CD4-positive, alpha-beta T cell treated with Interleukin-2 at 100 ng/mL for 4 hours (primary cell): ENCODE data around the gene BTBD8.
"Not testable (repeated sequence)": the region's sequence is repeated elsewhere in the genome, so short reads cannot be mapped to it uniquely, and the experiment has no call there.

Experiments used
- DNase-seq: peaks from one replicate; pipeline ENCODE4 v3.0.0-alpha.2; 2020; ENCODE audit warnings: low spot score

BTBD8 gene

GRCh38 chr1:92080128-92080985 is at the start of gene BTBD8:
TSS of gene BTBD8 (plus strand) at chr1:92080345. CDS start at chr1:92080572, 227 bp downstream.
- peak; percentile 84 for DNase-seq

DNA sequence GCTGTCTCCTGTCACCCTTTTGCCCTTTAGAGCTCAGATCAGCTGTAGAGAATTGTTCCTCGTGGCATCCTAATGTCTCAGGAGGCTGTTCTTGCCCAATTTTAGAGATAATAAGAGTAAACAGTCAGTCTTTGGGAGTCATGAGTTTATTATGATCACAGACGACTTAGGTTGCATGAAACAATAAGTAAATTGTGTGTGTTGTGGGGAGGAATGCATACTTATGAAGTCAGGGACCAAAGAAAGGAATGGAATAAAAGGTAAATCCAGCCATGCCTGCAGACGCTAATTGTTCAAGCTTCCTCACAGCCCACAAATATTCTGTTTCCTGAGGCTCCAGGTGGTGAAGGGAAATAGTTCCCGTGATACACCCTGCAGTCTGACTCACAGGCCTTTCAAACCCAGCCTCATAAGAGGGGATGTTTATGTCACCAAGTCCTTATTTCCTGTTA is 49.5 kb upstream of the BTBD8 start:
- no peak for DNase-seq

GRCh38 chr1:92031281-92032110 is 48.6 kb upstream of the BTBD8 start:
- no peak for DNase-seq

GRCh38 chr1:92037400-92037799 is 42.7 kb upstream of the BTBD8 start:
- DNase-seq, result no peak

- DNase-seq, result no peak
These were observed 41.3 kb upstream of the BTBD8 start for GRCh38 chr1:92038695-92039346.

GRCh38 chr1:92040971-92041370 is 39.2 kb upstream of the BTBD8 start:
- no peak for DNase-seq

DNA sequence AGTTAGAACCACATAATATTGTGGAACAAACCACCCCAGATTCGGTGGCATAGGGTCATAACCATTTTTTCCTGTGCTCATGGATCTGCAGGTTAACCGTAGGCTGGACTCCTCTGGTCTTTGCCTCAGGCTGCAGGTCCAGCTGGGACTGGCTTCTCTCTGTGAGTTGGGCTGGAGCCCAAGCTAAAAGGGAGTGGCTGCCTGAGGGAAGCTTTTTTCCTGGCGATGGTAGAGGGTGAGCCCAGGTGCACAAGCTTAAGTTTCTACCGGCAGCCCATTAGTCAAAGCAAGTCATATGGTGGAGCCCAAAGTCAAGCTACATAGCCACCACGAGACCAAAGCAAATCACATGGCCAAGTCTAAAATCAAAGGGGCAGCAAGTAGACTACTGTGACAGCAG is 36.5 kb upstream of the BTBD8 start:
- DNase-seq, result no peak

DNA sequence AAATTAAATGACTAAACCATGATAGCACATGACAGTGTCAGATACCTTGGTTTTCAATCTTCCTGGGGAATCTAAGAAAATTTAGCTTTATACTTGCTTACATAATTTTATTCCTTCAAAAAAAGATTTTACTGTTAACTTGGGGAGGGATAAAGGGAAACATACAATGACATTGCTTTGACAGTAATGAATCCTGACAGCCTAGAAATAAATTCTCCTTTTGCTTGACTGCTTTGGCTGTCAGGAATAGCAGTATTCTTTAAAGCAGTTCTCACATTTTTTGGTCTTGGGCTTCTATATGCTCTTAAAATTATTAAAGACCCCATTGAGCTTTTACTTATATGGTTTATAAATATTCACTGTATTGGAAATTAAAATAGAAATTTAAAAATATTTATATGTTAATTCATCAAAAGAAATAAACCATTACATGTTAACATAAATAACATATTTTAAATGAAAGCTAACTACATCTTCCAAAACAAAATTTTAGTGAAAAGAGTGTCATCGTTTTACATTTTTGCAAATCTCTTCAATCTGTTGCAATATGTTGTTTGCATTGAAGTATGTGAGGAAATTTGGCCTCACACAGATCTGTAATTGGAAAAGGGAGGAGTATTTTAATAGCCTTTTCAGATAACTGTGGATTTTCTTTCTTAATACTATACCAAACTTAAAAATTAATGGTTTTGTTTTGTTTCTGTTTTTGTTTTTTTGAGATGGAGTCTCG is 34.2 kb upstream of the BTBD8 start:
- DNase-seq, result no peak

- DNase-seq, result no peak
These were observed 28.2 kb upstream of the BTBD8 start for GRCh38 chr1:92051948-92052347.

GRCh38 chr1:92065042-92065441 is 15.1 kb upstream of the BTBD8 start:
- no peak for DNase-seq

GRCh38 chr1:92066321-92066720 is 13.8 kb upstream of the BTBD8 start:
- DNase-seq, result no peak

GRCh38 chr1:92070892-92071291 is 9.3 kb upstream of the BTBD8 start:
- DNase-seq, result no peak

DNA sequence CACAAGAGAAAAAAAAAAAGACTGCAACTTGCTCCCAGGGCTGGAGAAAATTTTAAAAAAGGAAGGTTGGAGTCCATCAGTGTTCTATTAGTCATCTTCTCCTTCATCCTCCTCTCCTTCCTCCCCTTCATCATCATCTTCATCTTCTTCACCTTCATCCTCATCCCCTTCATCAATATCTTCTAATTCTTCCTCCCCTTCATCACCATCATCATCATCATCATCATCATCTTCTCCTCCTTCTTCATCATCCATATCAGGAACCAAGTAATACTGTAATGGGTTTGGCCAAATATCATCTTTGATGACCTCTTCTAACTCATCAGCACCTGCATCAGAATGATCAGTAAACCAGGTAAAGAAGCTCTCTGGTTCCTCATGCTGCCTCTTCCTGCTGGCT is 5.7 kb upstream of the BTBD8 start:
- DNase-seq, result not testable (repeated sequence)

GRCh38 chr1:92075311-92075710 is 4.8 kb upstream of the BTBD8 start, which contains the start of gene SETSIP:
TSS of gene SETSIP (minus strand) at chr1:92075411. CDS start at chr1:92075411, 0 bp downstream.
- DNase-seq, result no peak

DNA sequence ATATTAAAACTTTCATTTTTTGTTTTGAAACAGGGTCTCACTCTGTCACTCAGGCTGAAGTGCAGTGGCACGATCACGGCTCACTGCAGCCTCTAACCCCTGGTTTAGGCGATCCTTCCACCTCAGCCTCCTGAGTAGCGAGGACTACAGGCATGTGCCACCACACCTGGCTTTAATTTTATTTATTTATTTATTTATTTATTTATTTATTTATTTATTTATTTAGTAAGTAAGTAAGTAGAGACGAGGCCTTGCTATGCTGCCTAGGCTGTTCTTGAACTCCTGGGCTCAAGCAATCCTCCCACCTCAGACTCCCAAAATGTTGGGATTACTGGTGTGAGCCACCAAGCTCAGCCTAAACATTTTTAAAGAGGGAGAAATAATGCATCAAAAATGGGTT is 3.8 kb upstream of the BTBD8 start:
- no peak for DNase-seq

DNA sequence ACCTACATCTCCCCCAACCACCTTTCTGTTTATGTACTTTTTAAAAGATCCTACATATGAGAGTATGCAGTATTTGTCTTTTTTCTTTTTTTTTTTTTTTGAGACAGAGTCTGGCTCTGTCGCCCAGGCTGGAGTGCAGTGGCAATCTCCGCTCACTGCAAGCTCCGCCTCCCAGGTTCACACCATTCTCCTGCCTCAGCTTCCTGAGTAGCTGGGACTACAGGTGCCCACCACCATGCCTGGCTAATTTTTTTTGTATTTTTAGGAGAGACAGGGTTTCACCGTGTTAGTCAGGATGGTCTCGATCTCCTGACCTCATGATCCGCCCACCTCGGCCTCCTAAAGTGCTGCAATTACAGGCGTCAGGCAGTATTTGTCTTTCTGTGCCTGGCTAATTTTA is 2.1 kb upstream of the BTBD8 start:
- DNase-seq, result not testable (repeated sequence)

GRCh38 chr1:92079441-92079840 is 704 bp upstream of the BTBD8 start:
- DNase-seq, result no peak

- no peak for DNase-seq
These were observed 886 bp downstream of the BTBD8 start for GRCh38 chr1:92081031-92081430.

DNA sequence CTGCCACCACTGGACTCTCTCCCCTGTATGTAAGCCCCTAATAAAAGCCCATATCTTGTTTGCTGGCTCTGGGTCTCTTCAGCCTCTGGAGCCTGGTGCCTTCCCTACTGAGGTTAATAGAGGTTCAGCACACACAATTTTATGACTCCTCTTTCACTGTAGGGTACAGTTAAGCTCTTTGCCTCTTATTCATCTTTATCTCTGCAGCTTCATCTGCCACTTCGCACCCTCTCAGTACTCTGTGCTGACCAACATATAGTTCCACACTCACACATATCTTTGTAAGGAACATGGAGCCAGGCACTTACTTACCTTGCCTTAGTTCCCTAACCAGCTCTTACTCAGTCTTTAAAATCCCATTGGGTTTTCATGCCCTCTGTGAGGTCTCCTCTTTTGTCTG is 4.5 kb downstream of the BTBD8 start:
- DNase-seq, result no peak

- no peak for DNase-seq
These were observed 5.6 kb downstream of the BTBD8 start for GRCh38 chr1:92085727-92086126.

DNA sequence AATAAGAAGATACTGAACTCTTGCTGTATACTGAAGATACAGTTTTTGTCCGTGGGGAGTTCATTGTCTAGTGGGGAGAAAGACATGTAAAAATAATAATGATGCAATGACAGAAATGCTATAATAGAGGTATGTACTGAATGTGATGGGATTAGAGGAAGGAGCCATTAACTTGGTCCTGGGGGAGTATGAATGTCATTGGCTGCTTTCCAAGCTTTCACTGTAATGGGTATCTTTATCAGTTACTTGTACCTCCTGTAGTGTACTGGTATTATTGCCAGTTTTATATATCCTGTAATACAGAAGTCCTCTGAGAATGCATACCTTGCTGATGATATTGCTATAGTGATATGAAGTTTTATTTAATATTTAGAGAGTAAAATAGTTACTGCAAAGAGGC is 7.4 kb downstream of the BTBD8 start:
- DNase-seq, result no peak

DNA sequence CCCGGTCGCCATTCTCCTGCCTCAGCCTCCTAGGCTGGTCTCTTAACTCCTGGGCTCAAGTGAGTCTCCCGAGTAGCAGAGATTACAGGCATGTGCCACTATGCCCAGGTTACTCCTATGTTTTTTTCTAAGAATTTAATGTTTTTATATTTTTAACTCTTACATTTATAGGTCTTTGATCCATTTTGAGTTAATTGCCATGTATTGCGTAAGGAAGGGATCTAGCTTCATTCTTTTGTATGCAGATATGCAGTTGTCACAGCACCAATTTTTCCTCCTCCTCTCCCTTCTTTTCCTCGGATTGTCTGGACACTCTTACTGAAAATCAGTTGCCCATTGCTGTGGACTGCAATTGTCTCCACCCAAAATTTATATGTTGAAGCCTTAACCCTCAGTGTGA is 11.5 kb downstream of the BTBD8 start:
- DNase-seq, result no peak
